ENCODE results near the gene GABARAP.

GABARAP gene

DNA sequence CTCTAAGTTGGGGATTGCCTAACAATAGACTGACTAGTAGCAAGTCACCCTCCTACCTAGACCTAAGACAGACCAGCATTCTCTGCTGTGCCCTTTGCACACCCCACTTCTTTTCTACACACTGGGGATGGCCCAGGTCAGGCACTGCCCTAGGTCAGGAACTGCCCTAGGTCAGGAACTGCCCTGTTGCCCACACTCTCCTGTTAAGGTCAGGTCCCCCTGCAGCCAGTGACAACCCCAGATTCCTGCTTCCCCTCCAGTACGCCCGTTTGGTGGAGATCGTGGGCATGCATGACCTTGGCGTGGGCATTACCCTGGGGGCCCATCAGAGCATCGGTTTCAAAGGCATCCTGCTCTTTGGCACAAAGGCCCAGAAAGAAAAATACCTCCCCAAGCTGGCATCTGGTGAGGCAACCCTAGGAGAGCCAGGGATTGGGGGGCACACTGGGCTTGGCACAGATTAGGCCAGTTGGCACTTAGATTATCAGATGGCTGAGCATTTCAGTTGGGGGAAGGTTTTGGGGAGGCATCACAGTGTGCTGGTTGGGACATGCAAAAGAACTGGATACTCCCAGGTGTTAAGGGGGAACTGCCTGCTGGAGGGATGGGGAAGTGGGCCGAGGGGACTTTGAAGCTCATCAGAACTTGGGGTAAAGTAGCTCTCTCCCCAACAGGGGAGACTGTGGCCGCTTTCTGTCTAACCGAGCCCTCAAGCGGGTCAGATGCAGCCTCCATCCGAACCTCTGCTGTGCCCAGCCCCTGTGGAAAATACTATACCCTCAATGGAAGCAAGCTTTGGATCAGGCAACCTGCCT, 20.8 kb downstream of the GABARAP start:
- DNase-seq (ENCODE audit: low spot score): no peak

DNA sequence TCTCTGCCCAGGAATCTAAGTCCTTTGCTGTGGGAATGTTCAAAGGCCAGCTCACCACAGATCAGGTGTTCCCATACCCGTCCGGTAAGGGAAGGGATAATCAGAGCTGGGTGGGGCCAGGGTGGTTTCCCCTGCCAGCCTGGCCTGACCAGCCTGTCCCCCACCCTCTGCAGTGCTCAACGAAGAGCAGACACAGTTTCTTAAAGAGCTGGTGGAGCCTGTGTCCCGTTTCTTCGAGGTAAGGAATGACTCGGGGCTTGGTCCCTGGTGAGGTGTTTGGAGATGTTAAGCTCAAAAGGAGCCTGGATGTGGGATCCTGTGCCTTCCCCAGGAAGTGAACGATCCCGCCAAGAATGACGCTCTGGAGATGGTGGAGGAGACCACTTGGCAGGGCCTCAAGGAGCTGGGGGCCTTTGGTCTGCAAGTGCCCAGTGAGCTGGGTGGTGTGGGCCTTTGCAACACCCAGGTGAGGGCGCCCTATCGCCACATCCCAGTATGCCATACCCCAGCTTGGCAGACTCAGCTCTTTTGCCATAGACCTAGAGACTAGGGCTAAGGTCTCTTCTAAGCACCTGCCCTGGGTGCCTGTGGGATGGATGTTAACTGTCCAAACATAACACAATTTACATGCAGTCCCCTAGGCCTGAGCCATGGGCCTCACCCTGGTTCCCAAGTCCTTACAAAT, 21.5 kb downstream of the GABARAP start:
- peak; percentile 74 for DNase-seq (ENCODE audit: low spot score)

DNA sequence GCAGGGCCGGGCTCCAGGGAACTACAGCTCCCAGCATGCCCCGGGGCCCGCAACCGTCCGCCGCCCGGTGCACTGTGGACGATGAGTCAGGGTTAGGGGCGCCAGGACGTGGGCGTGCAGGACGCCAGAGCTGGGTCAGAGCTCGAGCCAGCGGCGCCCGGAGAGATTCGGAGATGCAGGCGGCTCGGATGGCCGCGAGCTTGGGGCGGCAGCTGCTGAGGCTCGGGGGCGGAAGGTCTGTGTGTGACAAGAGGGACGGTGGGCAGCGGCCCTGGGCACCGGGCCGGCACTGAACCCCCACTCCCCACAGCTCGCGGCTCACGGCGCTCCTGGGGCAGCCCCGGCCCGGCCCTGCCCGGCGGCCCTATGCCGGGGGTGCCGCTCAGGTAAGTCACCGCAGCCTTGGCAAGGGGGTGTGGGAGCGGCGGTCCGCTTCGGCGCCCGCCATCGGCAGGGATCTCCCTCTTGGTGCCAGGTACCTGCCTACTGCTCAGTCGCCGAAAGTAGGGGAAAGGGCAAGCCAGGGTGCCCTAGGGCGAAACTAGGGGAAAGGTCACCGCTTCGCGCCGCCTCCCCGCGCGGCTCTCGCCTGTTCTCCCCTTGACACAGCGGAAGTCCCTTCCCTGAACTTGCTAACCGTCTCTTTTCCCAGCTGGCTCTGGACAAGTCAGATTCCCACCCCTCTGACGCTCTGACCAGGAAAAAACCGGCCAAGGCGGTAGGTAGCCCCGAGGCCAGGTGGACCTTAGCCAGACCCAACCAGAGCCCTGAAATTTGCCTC, 22.2 kb downstream of the GABARAP start, which contains the start of the genes ACADVL and DLG4:
Gene ACADVL, plus strand, starts transcription at position 127 of the 781 bp plus-strand sequence. Its CDS starts 47 bp downstream, at position 174.
Gene DLG4, minus strand, starts transcription at position 25 of the 781 bp plus-strand sequence.
- DNase-seq (ENCODE audit: low spot score): peak; percentile 97

DNA sequence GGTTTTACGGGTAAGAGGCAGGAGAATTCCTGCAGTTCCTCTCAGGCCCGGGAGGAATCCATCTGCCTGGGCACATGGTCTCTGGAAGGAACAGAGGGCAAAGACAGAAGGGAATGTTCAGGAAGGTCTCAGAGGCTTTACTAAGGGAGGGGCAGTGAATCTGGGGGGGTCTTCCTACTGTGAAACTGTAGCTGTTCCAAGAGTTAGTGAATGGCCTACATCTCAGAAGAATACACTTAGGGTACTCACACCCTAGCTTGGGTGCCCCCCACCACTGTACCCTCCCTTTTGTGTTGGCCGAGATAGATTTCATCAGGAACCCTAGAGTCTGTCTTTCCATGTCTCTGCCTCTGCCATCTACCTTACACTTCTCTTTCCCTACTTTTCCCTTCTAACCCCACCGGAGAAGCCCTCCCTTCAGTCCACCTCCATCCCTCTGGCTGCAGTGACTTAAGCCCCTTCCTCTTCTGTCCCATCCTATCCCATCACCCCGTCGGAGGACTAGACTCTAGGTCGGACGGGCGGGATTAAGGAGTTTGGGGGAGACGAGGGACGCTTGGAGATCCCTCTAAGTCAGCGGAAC, 22.9 kb downstream of the GABARAP start:
- no peak for DNase-seq (ENCODE audit: low spot score)

DNA sequence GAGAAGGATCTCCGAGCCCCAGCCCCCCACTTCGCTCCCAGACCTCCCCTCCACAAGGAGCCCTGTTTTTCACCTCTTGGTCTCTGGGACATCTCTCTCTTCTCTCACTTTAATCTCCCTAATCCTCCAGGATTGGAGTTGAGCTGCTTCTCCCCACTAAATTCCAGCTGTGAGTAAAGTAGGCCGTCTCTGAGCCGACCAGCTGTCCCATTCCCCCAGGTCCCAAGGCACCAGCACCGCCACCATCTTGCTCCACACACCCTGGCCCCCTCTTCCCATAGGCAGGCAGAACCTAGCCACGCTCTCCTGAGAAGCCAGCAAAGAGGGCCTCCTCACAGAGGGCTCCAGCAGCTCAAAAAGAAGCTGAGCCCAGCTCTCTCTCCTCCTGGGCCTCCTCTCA, 23.5 kb downstream of the GABARAP start:
- no peak for DNase-seq (ENCODE audit: low spot score)

DNA sequence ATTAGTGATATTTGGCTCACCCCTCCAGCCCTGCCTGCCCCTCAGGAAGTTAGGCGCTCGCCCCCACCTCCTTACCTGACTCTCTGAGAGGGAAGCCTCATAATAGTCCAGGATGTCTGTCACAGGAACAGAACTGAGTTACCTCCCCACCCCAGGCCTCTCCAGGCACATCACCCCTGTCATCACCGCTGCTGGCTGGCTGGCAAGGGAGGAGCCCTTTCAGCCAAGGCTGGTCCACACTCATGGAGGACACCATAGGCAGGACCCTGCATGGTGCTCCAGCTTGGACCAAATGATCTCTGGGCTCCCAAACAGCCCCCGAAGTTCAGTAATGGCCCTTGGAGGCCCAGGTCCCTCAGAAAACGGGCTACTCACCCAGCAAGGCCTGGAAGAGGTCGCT, 24.1 kb downstream of the GABARAP start:
- no peak for DNase-seq (ENCODE audit: low spot score)

DNA sequence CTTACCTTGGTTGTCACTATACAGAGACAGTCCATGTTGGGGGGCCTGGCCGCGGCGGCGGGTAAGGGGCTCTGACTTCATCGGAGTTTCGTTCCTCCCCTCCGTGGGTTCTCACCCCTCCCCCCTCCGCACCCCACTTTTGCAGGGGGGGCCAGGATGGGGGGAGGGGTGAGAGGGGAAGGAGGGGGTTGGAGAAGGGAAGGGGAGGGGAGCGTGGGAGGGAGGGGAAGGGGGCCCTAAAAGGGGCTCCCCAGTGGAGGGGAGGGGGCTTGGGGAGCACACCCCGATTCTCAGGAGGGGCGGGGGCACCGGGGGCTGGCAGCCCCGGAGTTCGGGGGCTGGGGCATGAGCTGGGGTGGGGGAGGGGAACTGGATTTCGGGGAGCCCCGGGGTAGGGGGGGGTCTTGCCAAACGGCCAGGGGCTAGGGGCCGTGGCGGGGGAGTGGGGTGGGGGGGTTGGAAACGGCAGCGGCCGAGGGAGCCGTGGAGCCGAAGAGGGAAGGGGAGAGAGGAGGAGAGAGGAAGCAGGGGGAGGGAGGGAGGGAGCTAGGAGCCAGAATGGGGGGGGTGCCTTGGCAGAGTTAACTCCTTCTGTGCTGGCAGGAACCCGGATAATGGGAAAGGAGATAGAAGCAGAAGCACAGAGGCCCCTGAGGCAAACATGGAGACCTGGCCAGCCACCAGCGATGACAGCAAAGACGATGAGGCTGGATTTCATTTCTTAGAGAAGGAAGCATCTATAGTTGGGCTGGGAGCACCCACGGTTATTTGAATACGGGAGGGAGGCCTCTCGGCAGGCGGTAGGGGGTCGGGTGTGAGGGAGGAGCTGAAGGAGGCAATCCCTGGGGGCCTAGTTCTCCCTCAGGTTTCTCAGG, 24.9 kb downstream of the GABARAP start:
- peak; percentile 85 for DNase-seq (ENCODE audit: low spot score)

DNA sequence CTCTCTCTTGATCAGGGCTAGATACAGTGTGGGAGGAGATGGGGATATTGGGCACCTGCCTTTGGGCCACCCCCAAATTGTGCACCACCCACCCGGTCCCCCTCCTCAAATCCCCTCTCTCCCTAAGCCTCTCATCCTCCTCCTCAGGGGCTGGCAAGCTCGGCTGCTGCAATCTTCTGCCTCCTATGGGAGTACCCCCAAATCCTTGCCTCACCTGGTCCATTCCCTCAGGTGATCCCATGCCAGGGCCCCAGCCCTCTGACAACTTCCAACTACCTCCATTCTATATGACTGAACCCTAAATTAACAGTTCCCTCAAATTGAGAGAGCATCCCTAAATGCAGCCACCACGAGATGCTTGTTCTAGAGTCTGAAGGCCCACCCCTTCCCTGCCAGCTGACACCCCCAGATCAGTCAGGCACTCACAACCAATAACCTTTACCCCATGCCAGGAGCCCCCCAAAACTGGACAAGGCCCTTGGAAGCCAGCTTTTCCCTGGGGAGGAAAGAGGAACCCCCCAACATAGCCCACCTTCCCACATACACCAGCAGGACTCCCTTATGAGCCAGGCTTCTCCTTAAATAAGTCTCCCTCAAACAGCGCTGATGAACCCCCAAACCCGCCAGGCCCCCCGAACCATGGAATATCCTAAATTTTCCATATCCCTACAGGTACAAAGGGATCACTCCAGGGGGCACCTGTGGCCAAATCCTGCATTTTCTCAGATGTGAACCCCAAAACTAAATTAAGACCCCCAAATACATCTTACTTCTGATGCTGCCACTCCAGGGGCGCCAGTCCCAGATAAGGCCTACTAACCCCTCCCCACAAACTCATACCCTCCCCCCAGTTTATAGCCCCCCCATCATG, 25.8 kb downstream of the GABARAP start:
- DNase-seq (ENCODE audit: low spot score): no peak

DNA sequence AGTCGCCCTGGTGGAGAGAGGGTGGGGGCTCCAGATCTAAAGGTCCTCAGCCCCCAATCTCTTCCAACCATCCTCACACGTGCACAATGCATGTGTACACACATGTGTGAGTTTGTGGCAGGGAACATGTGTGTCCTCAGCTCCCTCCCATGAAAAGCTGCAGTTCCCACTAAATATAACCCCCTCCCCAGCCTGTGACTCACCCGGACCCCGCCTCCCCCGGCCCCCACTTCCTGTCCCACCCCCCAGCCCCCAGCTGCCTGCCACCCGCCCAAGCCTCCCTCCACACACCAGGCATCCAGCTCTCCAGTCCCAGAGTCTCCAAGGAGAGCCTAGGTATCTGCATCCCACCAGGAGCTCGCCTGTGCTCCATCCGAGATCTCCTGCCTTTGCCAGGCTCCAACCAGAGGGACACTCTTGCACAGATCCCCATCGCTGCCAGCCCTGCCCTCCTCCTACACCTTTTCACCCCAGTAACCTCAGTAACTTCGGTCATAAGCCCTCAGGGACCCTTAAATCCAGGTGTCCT, 26.5 kb downstream of the GABARAP start:
- DNase-seq (ENCODE audit: low spot score): peak; percentile 58

DNA sequence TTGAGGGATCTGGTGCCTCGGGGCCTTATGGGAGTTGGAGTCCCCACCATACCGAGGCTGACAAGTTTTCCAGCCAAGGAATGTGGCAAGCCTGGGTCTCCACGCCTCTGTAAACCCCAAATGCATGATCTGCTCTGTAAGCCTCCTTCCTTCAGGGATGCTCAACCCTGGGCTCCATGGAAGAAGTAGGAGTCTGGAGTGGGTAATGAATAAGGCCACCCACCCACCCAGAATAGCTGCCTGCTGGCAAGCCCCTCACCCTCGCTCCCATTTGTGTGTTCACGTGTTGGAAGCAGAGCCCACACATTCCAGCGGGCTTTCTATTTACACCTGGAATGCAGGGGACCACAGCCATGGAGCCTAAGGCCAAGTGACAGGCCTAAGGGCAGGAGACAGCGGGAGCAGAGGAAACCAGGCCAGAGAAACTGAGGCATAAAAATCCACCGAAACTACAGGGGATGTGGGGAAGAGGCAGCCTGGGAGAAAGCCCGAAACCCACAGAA, 27.1 kb downstream of the GABARAP start:
- no peak for DNase-seq (ENCODE audit: low spot score)

DNA sequence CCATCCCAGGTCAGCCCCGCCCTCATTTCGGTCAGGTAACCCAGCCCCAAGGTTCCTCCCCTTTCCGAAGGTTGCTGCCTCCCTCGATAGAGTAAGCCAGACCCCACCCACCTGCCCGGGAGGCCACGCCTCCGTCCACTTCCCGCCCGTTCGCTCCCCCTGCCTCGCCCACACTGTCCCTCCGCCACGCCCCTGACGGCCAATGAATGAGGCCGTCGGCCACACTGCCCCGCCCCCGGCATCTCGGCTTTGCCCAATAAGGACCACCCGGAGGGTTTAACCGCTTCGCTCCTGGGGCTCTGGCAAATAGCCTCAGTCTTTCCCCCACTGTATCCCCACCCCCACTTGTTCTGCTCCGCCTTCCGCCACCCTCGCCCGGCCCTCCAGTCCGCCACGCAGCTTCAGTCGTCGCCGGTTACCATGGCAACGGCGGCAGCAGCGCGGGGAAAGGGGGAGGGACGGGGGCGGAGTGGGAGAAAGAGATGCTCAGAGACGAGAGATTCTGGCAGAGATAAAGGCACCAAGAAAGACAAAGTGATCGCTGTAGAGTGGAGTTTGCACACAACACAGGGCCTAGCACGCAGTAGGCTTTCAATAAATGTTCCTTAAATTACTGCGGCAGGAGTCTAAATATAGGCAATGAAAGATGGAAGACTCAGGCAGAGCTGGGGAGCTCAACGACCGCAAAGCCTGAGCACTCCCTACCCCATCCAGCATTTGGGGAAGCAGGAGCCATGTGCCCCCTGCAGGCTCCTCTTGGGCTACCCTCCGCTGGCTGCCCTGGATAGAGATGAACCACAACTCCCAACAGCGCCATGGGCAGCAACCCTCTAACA, 27.7 kb downstream of the GABARAP start:
- peak; percentile 98 for DNase-seq (ENCODE audit: low spot score)

DNA sequence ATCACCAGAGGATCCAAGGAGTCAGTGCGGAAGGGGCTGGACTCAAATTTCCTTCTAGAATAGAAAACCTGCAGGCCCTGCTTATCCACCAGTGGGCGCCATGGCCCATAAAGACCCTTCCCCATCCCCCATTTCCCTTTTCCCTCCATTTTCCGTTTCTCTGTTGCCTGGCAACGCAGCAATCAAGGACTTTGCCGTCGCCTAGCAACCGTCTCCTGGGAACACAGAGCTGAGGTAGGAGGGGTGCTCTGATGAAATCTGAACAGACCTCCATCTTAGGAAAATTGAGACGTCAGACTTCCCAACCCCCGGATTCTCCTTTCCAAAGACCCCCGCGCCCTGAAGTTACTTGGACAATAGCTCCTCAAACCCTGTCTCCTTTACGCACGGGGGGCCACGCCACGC, 28.4 kb downstream of the GABARAP start:
- DNase-seq (ENCODE audit: low spot score): peak; percentile 74

DNA sequence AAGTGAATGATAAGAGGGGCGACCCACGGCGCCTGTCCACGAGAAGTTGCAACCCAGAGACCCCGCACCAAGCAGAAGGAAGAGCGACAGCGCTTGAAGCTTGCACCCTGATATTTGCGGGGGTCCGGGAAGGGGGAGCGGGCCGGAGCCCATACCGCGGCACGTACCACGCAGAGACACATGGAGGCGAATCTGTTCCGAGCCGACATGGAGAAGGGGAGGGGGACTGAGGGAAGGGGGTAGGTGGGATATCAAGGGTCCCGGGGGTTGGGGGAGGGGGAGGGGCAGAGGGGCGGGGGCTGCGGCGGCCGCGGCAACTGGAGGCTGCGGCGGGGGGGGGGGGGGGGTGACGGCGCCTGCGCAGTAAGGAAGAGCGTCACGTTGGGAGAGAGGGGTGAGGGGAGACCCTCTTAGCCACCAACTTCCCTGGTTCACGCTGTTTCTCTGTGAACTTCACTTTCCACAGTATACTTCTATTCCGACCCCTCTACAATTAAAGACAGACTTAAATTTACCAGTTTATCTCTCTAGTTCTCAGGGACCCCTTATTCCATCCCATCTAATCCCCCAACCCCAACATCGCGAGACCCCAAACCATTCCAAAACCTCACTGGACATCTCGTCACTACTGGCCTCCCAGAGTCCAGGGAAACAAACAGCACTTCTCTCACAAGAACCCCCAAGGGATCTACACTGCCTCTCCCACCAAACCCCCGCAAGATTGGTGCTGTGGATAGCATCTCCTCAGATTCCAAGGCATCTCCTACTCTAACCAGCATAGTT, 30.6 kb downstream of the GABARAP start:
- no peak for DNase-seq (ENCODE audit: low spot score)

DNA sequence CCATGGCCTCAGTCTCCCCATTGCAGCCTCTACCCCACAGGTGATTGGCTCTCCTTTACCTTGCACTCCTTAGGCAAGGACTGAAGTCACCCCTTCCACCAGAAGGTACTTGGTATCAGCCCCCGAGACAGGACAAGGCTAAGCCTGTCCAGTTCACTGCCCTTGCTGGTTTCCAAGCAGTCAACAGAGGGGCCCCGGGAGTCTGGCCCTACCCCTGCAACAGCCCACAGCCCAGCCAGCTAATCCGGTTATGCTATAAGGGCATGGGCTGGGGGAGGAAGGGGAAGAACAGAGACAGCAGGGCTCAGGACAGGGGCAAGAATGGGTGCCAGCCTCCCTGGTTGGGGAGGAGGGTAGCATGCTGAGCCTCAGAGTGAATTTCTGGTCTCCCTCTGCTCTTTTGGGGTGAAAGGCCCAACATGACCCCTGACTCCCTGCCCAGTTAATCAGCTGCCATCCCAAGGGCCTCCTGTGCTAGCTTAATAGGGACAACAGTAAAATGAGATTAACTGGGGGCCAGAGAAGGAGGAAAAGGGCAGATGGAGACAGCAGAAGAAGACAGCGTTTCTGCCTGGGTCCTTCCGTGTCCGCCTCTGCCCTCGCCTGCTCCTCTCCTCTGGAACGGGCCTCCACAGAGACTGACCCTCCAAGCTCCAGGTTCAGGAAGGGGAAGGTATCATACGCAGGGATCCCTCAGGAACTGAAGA, 33.3 kb downstream of the GABARAP start:
- DNase-seq (ENCODE audit: low spot score): no peak

DNA sequence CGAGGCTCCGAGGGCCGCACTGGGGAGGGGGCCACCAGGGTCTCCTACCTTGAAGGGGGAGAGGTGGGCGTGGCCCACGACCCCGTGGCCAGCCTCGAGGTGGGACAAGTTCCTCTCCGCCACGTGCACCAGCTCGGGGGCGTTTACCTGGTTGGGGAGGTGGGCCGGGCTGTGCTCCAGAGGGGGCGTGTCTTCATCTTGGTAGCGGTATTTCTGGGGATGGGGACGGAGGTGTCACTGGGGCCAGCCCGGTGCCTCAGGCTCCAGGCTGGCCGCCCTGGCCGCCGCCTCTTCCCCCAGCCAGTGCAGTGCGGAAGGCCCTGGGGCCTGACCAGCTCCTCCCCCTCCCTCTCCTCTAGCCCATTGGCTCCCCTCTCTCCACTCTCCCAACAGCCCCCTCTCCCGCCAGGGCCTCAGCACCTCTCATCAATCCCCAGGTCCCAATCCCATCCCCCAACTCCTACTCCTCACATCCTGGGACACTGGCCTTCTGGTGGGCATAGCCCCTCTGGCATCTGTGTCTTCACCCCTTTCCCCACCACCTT, 34.1 kb downstream of the GABARAP start:
- no peak for DNase-seq (ENCODE audit: low spot score)

DNA sequence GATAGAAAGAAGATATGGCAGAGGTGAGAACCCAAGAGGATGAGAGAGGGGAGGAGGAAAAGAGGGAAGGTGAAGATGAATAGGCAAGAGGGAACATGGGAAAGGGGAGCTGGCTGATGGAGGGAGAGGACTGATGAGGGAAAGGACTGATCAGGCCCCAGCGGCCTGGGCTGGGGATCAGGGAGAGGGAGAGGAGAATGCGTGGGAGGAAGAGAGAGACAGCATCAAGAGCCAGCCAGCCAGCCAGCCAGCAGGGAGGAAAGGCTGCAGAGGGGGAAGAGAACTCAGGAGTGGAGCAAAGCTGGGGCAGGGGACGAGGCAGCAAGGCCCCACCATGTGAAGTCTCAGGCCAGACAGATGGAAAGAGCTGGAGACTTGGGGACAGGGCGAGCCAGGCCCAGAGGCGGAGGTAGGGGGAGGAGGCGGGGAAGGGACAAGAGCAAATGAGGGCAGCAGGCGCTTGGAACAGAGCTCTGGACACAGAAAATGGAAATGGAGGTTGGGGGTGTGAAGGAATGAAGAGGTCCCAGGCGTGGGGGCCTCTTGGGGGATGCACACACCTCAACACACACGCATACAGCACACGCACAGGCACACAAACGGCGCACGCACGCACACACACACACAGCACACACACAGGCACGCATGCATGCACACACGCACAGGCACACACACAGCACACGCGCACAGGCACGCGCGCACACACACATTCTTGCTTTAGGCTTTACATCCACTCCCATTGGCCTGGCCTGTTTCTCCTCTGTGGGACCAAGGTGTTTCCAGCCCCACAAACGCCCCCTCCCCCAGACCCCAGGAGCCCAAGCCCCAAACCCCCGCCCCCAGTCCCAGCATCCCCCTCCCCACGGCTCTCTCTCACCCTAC, 34.9 kb downstream of the GABARAP start:
- DNase-seq (ENCODE audit: low spot score): peak; percentile 44

All from hepatic stellate cell (primary cell).